ENCODE results near the gene VN1R5. TPM values are rescaled to one million over a fixed set of nuclear protein-coding genes. Genes with fewer than 3 reads are reported as not detected.
"Not testable (repeated sequence)": the region's sequence is repeated elsewhere in the genome, so short reads cannot be mapped to it uniquely, and the experiment has no call there.

VN1R5 gene
- total RNA-seq = not detected

DNA sequence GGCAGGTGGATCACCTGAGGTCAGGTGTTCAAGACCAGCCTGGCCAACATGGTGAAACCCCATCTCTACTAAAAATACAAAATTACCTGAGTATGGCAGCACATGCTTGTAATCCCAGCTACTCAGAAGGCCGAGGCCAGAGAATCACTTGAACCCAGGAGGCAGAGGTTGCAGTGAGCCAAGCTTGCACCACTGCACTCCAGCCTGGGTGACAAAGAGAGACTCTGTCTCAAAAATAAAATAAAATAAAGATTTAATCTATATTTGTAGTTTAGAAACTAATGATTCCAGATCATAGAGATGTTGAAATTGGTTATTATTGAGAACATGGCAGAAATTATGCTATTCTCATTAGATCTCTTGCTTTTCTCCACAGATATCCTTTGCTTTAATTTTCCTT is at the start of gene VN1R5:
TSS of gene VN1R5 (plus strand) at position 301 of the 400 bp plus-strand sequence.
- H3K4me1 ChIP-seq (ENCODE audit: insufficient read depth, low read length); H3K4me3 ChIP-seq (ENCODE audit: low read length); H3K27me3 ChIP-seq (ENCODE audit: insufficient read depth, low read length); H3K9me3 ChIP-seq (ENCODE audit: low read depth, low read length): not testable (repeated sequence)

DNA sequence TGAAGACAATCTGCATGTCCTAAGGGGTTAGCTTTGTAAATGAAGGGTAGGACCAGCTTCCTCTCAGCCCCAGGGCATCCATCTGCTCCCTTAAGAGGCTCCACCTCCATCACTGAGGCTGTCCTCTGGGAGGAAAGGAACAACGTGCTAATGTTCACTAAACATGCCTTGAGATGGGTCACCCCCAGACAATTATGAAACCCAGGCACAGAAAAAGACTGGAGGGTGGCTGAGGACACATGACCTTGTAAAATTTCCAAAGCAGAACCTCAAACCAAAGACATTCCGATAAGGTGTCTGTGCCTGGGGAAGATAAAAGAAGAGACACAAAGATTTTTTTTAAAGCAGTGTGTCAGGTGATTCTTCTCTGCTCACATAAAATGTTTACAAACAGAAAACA is 46.5 kb upstream of the VN1R5 start:
- H3K9me3 ChIP-seq (ENCODE audit: low read depth, low read length) = no peaks in the 10 kb centered on the region
- H3K4me1 ChIP-seq (ENCODE audit: insufficient read depth, low read length) = peaks cover 37% of the 10 kb centered on the region
- no peak overlapping the region for H3K4me3 ChIP-seq (ENCODE audit: low read length)
- H3K27me3 ChIP-seq (ENCODE audit: insufficient read depth, low read length) = no peaks in the 10 kb centered on the region

DNA sequence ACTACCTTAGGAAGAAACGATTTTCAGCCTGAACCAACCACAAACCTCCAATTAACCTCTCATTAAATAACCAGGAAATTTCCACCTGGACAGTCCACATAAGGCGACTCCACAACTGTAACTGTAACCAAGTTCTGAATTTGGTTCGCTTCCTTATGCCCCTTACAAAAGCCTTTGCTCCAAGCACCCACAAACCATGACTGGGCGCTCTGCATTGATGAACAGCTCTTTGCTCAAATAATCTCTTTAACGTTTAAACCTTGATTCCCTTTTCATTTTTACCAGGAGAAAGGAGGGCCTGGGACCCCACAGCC is 45.9 kb upstream of the VN1R5 start:
- H3K4me3 ChIP-seq (ENCODE audit: low read length) = peak overlapping the region; percentile 88
- no peaks in the 10 kb centered on the region for H3K27me3 ChIP-seq (ENCODE audit: insufficient read depth, low read length)
- H3K9me3 ChIP-seq (ENCODE audit: low read depth, low read length) = no peaks in the 10 kb centered on the region
- peaks cover 37% of the 10 kb centered on the region for H3K4me1 ChIP-seq (ENCODE audit: insufficient read depth, low read length)

DNA sequence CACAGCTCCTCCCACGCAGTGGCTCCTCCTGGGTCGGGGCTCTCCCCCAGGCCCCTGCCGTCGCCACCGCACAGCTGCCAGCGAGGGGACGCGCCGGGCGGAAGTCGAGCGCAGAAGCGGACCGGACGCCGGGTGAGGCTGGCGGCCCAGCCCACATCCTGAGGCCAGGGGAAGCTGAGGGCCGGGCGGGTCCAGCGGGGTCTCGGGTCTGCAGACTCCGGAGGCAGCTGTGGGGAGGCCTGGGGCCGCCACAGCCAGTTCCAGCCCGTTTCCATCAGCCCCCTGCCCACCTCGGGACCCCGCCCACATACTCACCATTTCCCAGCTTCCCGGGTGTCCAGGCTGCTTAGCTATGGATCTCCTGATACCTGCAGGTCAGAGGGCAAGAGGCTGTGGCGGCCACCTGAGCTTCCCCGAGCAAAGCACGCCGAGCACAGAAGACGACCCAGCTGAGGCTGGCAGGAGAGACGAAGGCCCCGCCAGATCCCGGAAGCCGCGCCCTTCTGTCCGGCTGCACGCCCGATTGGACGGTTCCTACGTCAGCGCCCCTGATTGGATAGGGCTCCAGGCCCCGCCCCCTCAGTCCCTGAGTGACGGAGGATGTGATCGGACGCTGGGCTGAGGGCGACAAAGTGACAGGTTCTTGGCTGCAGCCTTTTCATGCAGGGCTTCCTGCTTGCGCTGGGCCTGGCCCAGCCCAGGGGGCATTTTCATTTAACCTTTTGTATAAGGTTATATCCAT is 45.3 kb upstream of the VN1R5 start:
- peaks cover 33% of the 10 kb centered on the region for H3K4me1 ChIP-seq (ENCODE audit: insufficient read depth, low read length)
- H3K27me3 ChIP-seq (ENCODE audit: insufficient read depth, low read length) = no peaks in the 10 kb centered on the region
- H3K4me3 ChIP-seq (ENCODE audit: low read length) = peak overlapping the region; percentile 88
- no peaks in the 10 kb centered on the region for H3K9me3 ChIP-seq (ENCODE audit: low read depth, low read length)

DNA sequence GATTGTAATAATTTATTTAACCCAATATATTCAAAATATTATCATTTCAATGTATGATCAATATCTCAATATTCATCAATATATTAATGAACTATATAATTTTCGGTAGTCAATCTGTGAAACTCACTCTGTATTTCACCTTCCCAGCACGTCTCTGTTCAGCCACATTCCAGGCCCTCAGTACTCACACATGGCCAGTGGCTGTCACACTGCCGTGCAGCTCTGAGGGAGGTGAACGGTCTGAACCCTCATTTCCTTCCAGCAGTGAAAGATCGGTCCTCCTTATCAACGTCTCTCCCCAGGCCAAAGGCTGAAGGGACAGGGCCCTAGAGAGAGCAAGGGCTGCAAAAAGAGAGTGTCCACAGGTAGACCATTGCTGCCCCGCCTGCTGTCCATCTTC is 44.5 kb upstream of the VN1R5 start:
- Histone ChIP-seq H3K4me1 (ENCODE audit: insufficient read depth, low read length) (peaks cover 30% of the 10 kb centered on the region), H3K4me3 (ENCODE audit: low read length) (no peak overlapping the region), H3K9me3 (ENCODE audit: low read depth, low read length) (no peaks in the 10 kb centered on the region), H3K27me3 (ENCODE audit: insufficient read depth, low read length) (no peaks in the 10 kb centered on the region)

DNA sequence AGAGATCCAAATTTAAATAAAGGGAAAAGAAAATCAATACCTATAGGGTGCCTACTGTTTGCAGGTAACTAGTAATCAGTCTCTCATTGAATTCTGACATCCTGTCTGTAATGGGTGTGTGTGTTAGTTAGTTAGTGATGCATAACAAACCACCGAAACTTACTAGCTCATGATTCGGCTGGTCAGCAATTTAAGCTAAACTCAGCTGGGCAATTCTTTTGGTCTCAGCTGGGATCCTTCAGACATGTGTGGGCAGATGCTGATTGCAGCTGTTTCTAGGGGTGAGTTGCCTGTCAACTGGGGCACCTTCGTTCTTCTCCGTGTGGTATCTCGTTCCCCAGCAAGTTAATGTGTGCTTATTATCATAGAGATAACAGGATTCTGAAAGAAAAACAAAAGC is 43.9 kb upstream of the VN1R5 start:
- Histone ChIP-seq H3K9me3 (ENCODE audit: low read depth, low read length) (no peaks in the 10 kb centered on the region), H3K4me3 (ENCODE audit: low read length) (no peak overlapping the region), H3K4me1 (ENCODE audit: insufficient read depth, low read length) (peaks cover 30% of the 10 kb centered on the region), H3K27me3 (ENCODE audit: insufficient read depth, low read length) (no peaks in the 10 kb centered on the region)

DNA sequence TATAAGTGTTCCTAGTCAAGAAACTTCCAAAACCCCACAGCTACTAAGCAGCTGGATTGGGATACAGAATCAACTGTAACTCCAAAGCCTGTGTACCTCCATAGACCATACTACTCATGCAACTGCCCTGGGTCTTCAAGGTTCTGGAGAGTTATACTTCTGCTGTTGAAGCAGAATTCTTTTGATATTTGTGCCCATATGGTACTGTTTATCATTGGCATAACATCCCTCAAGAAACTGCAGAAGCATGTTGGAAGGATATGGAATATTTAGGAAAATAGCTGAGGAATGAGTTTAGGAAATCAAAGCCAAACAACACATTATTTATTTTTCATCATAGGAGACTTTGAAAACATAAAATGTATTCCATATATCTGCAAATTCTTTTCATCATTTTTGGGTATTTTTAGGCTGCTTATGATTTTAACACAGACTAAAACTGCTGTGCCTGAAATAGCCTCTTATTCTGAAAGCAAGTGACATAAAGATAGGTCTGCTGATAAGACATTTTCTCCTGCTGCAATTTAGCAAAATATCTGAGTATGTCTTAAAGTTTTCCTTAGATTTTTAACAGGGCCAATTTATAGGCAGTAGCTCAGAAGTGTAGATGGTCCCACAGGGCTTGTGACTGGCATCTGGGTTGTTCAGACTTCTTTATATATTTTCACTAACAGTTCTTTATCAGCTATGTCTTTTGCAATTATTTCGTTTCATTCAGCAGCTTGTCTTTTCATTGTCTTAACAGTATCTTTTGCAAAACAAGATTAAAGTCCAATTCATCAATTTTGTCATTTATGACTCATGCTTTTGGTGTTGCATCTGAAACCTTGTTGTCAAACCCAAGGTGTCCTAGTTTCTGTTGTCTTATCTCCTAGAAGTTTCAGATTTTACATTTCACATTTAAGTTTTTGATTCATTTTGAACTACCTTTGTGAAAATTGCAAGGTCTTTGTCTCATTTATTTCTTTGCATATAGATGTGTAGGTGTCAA is 43.0 kb upstream of the VN1R5 start:
- Histone ChIP-seq H3K4me1 (ENCODE audit: insufficient read depth, low read length) (peaks cover 26% of the 10 kb centered on the region), H3K27me3 (ENCODE audit: insufficient read depth, low read length) (no peaks in the 10 kb centered on the region), H3K9me3 (ENCODE audit: low read depth, low read length) (no peaks in the 10 kb centered on the region), H3K4me3 (ENCODE audit: low read length) (no peak overlapping the region)

DNA sequence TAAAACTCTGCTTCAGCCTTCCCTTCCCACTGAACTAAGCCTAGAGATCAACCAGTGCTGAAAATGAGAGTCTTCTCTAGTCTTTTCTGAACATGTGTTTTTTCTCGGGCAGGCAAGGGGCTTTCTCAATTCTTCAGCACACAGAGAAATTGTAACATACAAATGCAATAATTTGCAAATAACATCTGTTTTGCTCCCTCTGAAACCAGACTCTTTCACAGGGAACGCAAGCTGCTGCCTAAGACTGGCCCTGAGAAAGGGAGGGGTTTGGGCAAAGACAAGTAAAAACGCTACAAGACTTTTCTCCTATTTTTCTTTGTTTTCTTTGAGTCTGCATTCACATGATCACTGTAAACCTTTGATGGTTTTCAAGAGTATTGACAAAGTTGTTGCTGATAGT is 39.6 kb upstream of the VN1R5 start:
- Histone ChIP-seq H3K9me3 (ENCODE audit: low read depth, low read length) (no peaks in the 10 kb centered on the region), H3K4me3 (ENCODE audit: low read length) (no peak overlapping the region), H3K4me1 (ENCODE audit: insufficient read depth, low read length) (peaks cover 4% of the 10 kb centered on the region), H3K27me3 (ENCODE audit: insufficient read depth, low read length) (no peaks in the 10 kb centered on the region)

DNA sequence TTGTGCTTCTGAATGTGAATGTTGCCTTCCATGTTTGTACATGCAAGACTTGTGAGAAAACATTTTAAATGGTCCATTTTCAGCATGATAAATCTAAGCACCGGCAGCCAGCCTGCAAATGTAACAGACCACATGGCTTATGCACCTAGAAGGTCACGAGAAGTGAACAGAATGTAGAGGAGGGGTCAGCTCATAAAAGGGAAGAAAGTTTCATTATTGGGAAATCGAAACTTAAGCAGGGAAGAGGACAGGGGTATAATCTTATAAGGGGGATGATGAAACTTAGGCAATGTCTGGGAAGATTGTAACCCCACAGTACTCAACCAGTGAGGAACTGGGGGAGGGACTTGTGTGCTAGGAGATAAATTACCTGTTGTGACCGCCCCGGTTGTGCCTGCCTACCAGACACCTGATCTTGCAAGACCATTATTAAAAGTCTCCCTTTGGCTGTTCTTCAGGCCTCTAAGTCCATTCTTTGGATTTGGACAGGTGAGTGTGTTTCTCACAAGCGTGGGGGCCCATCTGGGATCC is 37.7 kb upstream of the VN1R5 start:
- no peaks in the 10 kb centered on the region for H3K4me1 ChIP-seq (ENCODE audit: insufficient read depth, low read length)
- H3K4me3 ChIP-seq (ENCODE audit: low read length) = no peak overlapping the region
- no peaks in the 10 kb centered on the region for H3K27me3 ChIP-seq (ENCODE audit: insufficient read depth, low read length)
- no peaks in the 10 kb centered on the region for H3K9me3 ChIP-seq (ENCODE audit: low read depth, low read length)

DNA sequence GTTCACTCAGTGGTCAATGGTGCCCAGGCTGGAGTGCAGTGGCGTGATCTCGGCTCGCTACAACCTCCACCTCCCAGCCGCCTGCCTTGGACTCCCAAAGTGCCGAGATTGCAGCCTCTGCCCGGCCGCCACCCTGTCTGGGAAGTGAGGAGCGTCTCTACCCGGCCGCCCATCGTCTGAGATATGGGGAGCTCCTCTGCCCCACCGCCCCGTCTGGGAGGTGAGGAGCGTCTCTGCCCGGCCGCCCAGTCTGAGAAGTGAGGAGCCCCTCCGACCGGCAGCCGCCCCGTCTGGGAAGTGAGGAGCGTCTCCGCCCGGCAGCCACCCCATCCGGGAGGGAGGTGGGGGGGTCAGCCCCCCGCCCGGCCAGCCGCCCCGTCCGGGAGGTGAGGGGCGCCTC is 35.6 kb upstream of the VN1R5 start:
- not testable (repeated sequence) for H3K4me3 ChIP-seq (ENCODE audit: low read length); H3K27me3 ChIP-seq (ENCODE audit: insufficient read depth, low read length); H3K9me3 ChIP-seq (ENCODE audit: low read depth, low read length); H3K4me1 ChIP-seq (ENCODE audit: insufficient read depth, low read length)

DNA sequence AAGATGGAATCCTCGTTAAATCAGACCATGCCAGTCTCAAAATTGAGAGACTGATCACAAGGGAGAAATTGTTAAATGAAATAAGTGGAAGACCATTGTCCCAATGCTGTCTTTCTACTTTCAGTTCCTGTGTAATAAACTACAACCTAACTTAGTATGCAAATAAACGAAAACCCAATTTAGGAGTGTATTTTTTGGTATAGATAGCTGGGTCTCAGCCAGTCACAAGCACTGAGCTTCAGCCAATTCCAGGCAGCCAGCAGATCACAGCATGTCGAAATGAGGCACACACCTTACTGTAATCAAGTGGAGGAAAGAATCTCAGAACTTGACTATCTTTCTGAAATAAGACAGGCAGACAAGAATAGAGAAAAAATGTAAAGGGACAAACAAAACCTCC is 33.0 kb upstream of the VN1R5 start:
- no peak overlapping the region for H3K4me3 ChIP-seq (ENCODE audit: low read length)
- no peaks in the 10 kb centered on the region for H3K4me1 ChIP-seq (ENCODE audit: insufficient read depth, low read length)

DNA sequence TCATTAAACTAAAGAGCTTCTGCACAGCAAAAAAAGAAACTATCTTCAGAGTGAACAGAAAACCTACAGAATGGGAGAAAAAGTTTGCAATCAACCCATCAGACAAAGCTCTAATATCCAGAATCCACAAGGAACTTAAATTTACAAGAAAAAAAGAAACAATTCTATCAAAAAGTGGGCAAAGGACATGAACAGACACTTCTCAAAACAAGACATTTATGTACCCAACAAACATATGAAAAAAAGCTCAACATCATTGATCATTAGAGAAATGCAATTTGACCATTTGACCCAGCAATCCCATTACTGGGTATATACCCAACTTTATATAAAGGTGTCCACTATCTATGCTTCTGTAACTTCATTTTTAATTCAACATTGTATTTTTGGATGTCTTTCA is 31.1 kb upstream of the VN1R5 start:
- H3K4me3 ChIP-seq (ENCODE audit: low read length) = no peak overlapping the region
- H3K27me3 ChIP-seq (ENCODE audit: insufficient read depth, low read length) = no peaks in the 10 kb centered on the region
- no peaks in the 10 kb centered on the region for H3K4me1 ChIP-seq (ENCODE audit: insufficient read depth, low read length)
- H3K9me3 ChIP-seq (ENCODE audit: low read depth, low read length) = peaks cover 12% of the 10 kb centered on the region

More for the DNA sequence above, 33.0 kb upstream of the VN1R5 start:
- Histone ChIP-seq H3K9me3 (ENCODE audit: low read depth, low read length) (peaks cover 7% of the 10 kb centered on the region), H3K27me3 (ENCODE audit: insufficient read depth, low read length) (no peaks in the 10 kb centered on the region)

DNA sequence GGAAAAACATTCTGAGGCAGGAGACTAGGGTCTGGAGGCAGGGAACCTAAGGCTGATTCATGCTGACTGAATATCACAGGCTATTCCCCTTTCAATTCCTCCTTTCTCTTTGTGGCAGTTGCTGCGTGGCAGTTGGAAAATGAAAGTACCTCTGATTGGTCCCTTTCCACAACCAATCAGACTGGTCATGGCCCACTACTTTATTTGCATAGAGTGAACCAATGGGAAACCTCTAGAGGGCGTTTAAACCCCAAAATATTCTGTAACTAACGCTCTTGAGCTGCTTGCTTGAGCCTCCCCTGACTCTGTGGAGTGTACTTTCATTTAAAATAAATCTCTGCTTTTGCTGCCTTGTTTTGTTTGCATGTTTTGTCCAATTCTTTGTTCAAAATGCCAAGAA is 27.7 kb upstream of the VN1R5 start:
- Histone ChIP-seq H3K9me3 (ENCODE audit: low read depth, low read length) (peaks cover 12% of the 10 kb centered on the region), H3K27me3 (ENCODE audit: insufficient read depth, low read length) (no peaks in the 10 kb centered on the region), H3K4me3 (ENCODE audit: low read length) (no peak overlapping the region), H3K4me1 (ENCODE audit: insufficient read depth, low read length) (no peaks in the 10 kb centered on the region)

DNA sequence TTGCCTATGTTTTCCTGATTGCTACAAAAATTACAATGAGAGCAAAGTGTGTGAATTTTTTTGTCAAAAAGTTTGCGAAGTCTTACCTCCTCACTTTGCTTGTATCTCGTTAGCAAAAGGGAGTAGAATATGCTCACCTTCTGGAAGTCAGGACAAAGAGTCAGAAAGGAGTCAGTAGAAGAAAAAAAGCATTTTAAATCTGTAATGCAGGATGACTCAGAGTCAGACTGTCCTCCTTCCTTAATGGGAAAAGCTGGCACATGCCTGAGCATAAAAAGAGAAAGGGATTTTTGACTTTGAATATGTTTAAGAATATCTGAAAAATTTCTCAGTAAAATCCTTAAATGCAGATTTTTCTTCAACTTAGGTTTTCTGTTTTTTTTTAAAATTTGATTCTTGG is 14.2 kb upstream of the VN1R5 start:
- H3K27me3 ChIP-seq (ENCODE audit: insufficient read depth, low read length) = no peaks in the 10 kb centered on the region
- H3K4me1 ChIP-seq (ENCODE audit: insufficient read depth, low read length) = no peaks in the 10 kb centered on the region
- H3K4me3 ChIP-seq (ENCODE audit: low read length) = no peak overlapping the region
- H3K9me3 ChIP-seq (ENCODE audit: low read depth, low read length) = no peaks in the 10 kb centered on the region

DNA sequence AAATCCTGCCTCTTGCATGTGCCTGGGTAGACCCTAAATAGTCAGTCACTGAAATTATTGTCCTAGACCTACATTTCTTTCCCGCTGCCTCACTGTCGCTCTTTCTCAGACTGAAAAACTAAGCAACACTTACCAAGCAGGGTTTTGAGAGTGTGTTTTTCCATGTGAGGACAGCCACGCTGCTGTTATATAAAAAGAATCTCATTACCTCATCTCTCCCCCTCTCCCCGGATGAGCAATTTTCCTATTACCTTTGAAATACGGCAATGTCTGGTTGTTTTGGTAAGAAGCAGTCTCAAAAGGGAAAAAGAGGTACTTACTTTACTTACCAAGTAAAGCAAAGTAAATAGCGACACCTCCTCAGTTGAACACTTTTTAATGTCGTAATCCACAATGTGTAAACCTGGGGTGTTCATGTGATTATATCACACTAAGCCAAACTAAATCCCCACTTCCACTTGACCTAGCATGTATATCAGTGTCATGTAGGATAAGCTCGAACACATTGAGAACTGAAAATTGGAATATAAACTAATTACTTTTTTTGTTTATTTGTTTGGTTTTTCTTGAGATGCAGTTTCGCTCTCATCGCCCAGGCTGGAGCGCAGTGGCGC is 12.2 kb upstream of the VN1R5 start:
- Histone ChIP-seq H3K27me3 (ENCODE audit: insufficient read depth, low read length) (no peaks in the 10 kb centered on the region), H3K4me1 (ENCODE audit: insufficient read depth, low read length) (no peaks in the 10 kb centered on the region), H3K9me3 (ENCODE audit: low read depth, low read length) (no peaks in the 10 kb centered on the region), H3K4me3 (ENCODE audit: low read length) (no peak overlapping the region)
